Limb (tissue), 2 donors: ENCODE measurements around the gene MELTF.

Experiments
- DNase-seq, 2 donors: peaks; one replicate each; pipeline ENCODE4 v3.0.0-alpha.2; 2016; ENCODE audit errors: extremely low spot score in 2 of 2

The MELTF gene

DNA sequence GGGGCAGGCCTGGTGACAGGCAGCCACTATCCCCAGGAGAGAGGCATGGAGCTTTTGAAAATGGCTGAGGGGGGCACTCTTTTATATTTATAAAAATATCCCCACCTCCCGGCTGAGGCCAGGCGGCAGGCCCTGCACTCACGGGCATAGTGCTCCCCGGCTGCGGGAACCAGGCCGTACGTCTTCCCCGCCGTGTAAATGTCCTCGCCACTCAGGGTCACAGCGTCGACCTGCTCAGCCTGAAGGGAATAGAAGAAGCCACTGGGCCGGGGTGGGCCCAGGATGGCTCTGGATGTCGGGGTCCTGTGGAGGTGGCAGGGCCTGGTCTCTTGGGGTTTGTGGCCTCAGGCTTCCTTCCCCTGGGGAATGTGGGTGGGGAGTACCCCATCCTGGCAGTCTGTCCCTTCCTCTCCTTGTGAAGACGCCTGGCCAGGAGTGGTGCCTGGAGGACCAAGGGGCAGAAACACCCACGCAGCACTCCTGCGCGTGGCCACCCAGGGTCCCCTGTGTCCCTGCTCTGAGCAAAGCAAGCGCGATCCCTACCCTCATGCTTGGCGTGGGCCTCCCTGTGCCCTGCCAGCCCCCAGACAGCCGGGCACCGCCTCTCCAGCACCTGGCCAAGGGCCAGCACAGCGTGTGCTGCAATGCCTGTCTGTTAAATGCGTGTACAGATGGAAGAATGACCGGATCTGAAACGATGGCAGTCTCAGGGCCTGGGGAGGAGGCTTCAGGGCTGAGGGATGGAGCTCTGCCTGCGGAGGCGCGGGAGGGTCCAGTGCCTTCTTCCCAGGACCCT, 18.9 kb downstream of the MELTF start:
- DNase-seq = peak in 1 of 2 donors; percentile 62

DNA sequence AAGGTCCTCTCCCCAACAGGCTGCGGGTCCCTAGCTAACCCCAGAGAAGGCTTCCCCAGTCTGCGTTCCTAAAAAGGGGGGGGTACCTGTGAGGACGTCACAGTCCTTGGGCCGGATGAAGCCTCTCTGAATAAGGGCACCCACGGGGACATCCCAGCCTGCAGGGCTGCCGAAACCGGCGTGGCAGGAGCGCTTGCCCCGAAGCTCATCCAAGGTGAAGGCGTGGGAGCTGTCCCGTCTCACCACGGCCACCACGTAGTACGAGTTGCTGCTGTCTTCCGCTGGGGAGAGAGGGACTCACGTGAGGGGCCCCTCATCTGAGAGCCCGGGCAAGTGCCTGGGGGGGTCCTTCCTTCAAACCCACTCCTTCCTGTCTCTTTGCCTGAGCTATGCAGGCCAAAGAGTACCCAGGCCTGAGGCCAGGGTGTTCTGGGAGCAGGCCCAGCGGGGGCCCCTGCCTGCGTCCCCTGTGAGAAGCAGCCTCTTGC, 20.0 kb downstream of the MELTF start:
- peak in 1 of 2 donors; percentile 30 for DNase-seq

DNA sequence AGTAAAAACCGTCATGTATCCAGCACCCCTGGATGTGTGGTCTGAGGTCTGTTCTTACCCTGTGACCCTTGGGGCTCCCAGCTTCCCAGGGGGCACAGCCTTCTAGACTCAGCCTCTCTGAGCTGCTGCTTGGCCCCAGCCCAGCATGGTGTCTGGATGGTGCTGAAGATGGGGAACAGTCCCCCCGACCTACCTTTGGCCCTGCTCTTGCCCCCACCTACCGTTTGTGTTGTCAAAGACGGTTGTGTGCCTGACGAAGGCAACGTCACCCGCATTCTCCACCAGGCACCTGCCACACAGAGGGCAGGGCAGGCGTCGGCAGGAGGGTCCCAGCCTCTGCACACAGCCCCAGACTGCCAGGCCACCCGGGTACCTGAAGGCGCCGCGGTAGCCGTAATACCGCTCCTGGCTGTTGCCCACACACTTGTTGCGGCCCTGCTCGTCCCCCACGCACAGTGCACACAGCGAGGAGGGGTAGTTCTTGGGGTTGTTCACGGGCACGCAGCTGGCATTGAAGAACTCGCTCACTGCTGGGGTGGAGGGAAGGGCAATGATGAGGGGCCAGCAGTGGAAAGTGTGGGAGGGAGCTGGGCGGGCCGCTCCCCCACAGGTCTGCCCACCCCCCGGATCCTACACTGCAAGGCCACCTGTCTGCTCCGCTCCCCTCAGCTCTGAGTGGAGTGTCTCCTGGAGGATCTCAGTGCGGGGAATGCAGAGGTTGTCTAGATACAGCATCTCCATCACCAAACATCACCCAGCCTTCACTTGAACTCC, 21.0 kb downstream of the MELTF start:
- DNase-seq = no peak

GRCh38 chr3:197007953-197008352, 21.7 kb downstream of the MELTF start:
- DNase-seq = no peak

- DNase-seq = no peak
These were observed 22.2 kb downstream of the MELTF start for GRCh38 chr3:197007296-197007940.

DNA sequence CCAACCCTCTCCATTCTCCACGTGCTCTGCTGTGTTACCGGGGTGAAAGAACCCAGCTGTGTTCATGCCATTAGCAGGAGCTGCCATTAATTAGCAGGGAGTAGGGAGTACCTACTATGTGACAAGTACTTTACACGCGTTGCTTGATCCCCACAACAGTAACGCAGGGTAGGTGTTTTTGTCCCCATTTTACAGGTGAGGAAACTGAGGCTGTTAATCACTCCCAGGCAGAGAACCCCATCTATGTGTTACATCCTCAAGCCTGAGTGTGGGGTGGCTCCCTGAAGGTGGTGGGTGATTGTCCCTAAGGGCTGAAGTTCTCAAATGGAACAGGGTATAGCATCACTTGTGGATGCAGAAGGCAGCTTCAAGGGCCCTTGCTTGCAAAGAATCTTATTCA, 22.8 kb downstream of the MELTF start:
- DNase-seq = no peak

GRCh38 chr3:197006446-197006845, 23.2 kb downstream of the MELTF start:
- no peak for DNase-seq

GRCh38 chr3:197003461-197004385, 25.9 kb downstream of the MELTF start:
- peak in 1 of 2 donors; percentile 67 for DNase-seq

DNA sequence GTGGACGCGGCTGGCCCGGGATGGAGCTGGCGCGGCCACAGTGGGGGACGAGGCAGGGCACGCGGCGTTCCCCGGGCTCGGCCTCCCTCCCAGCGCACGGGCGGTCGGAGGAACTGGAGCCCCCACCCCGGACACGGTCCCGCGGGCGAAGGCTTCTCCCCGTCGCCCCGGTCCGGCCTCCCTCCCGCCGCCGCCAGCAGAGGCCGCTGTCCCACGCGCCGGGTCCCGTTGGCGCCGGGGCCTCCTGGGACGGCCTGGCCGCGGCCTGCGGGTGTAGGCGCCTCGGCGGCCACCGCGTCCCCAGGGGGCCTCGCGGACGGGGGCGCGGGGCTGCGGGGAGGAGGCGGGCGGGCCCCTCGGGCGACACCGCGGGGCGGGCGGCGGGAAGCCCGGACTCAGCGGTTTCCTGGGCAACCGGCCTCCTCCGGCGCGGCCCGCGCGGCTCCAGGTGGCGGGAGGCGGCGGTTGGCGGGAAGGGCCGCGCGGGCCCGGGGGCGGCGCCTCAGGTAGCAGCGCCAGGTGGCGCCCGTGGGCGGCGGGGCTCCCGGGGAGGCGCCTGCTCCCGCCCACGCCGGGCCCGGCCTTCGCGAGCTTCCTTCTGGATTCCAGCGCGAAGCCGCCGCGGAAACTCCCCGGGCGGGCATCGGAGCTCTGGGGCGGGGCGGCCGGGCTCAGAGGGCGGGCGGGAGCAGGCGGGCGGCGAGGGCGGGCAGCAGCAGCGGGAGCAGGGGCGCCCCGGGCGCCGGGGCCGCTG, 26.7 kb downstream of the MELTF start:
- DNase-seq = peak; percentile 40 to 87

- DNase-seq = peak in 1 of 2 donors; percentile 69
These were observed 27.5 kb downstream of the MELTF start for GRCh38 chr3:197001972-197002700.

- DNase-seq = no peak
These were observed 28.3 kb downstream of the MELTF start for GRCh38 chr3:197001106-197001971.

- no peak for DNase-seq
These were observed 29.4 kb downstream of the MELTF start for GRCh38 chr3:197000211-197000610.

DNA sequence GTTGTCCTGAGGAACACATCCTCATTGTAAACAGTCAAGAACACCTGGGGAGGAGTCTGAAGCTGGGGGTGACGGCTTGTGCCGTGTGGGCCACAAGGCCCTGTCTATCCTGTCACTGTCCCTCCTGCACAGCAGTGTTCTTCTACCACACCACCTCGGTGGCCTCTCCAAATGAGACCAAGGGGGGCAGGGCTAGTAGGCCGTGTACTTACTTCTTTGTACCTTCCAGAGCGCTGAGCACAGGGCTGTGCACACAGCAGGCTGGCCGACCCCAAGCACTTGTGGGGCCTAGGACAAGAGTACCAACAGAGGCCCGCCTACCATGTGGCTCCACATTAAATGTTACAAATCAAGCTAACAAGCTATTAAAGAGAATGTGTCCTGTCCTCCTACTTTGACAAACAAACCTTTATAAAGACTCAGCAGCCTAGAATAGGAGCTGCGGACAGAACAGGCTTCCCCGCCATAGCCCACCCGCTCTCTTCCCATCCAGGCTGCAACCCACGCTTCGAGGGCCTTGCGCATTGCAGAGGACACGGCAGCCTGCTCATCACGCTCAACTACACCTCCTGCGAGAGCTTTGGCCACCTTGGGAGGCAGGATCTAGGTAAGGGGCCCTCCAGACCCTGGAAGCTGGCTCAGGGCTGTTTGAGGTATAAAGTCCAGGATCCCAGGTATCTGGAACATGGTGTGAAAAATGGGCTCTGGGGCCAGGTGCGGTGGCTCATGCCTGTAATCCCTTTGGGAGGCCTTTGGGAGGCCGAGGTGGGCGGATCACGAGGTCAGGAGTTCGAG, 30.5 kb downstream of the MELTF start:
- DNase-seq = no peak

- DNase-seq = no peak
These were observed 32.3 kb downstream of the MELTF start for GRCh38 chr3:196997311-196997710.

GRCh38 chr3:196996454-196997265, 33.0 kb downstream of the MELTF start:
- no peak for DNase-seq

DNA sequence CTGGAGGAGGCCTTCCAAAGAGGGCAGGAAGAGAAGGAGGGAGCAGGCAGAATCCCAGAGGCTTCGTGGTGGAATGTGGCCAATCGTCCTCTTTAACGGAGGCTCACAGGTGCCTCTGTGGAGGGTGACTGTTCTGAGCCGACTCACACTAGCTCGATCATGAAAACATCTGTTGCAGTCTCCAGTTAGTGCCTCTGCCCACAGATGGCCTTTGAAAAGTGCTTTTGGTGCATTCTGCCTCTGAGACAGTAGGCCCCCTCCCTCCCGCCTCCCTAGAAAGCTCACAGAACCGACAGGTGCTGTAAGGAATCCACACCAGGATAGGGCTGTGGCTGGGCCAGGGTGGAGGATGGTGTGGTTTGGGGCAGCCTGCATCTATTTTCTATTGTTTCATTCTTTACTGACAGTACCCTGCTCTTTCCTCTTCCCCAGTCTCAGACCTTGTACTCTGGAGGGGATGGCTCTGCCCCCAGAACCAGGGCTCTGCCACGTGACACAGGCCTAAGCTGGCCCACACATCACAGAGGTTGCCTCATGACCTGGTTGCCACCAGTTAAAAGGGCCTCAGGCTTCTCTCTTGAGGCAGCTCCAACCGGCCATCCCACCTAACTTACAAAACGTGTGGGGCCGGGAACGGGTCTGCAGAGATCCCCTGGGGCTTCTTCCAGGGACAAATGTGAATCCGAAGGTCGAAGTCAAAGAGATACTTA, 33.8 kb downstream of the MELTF start:
- no peak for DNase-seq
